ENCODE data around the gene SUPT16H. TPM values are rescaled to one million over a fixed set of nuclear protein-coding genes. Genes with fewer than 3 reads are reported as not detected.

Gene SUPT16H
- total RNA-seq, 2 donors from 2014 or later = 50.3 to 83.2 TPM

- H3K36me3 ChIP-seq = peaks cover 7 to 9% of the 10 kb centered on the region in 2 donors
Observed at GRCh38 chr14:21350539-21350938, 33.3 kb downstream of the SUPT16H start.

DNA sequence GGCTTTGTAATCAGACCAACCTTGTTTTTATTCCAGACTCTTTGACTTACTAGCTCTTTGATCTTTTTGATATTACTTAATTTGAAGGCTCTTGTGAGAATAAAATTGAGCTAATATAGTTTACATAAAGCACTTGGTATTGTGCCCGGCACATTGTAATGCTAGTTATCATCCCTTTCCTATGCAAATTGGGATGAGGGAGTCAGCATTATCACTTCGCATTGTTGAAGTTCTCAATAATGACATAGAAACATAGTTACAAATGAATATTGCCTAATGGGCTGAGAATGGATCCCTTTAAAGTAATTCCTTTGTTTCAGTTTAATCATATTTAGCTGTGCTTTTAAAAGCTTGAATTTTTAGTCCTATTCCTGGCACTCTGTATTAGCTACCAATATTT is 36.6 kb downstream of the SUPT16H start:
- TF ChIP-seq POLR2AphosphoS5 (IDR thresholded peaks at IDR 0.05) (no peak), CTCF (IDR thresholded peaks at IDR 0.05) (no peak), POLR2A (IDR thresholded peaks at IDR 0.05) (no peak)
- H3K36me3 ChIP-seq = peaks cover 0 to under 1% of the 10 kb centered on the region in 2 donors
- no peaks in the 10 kb centered on the region for H3K9me3 ChIP-seq
- H3K4me1 ChIP-seq (replicated peaks) = no peaks in the 10 kb centered on the region
- intact Hi-C loops (cut with DNase I) = no loop called here
- 57% methylated on average over 2 of the region's 2 CpGs for WGBS
- H3K4me3 ChIP-seq = no peak overlapping the region
- no peak for DNase-seq (ENCODE audit: low spot score)
- H3K27ac ChIP-seq = no peak overlapping the region
- no peaks in the 10 kb centered on the region for H3K27me3 ChIP-seq (replicated peaks; ENCODE audit: insufficient read depth)

More at GRCh38 chr14:21350539-21350938, 33.3 kb downstream of the SUPT16H start:
- no peak overlapping the region for H3K4me3 ChIP-seq
- WGBS = 69% methylated on average over 2 of the region's 3 CpGs
- no peak for DNase-seq (ENCODE audit: low spot score)
- intact Hi-C loops (cut with DNase I) = no loop called here
- no peaks in the 10 kb centered on the region for H3K27me3 ChIP-seq (replicated peaks; ENCODE audit: insufficient read depth)
- TF ChIP-seq CTCF (IDR thresholded peaks at IDR 0.05) (no peak), POLR2AphosphoS5 (IDR thresholded peaks at IDR 0.05) (no peak), POLR2A (IDR thresholded peaks at IDR 0.05) (no peak)
- H3K27ac ChIP-seq = no peak overlapping the region
- no peaks in the 10 kb centered on the region for H3K9me3 ChIP-seq
- H3K4me1 ChIP-seq (replicated peaks) = no peaks in the 10 kb centered on the region

DNA sequence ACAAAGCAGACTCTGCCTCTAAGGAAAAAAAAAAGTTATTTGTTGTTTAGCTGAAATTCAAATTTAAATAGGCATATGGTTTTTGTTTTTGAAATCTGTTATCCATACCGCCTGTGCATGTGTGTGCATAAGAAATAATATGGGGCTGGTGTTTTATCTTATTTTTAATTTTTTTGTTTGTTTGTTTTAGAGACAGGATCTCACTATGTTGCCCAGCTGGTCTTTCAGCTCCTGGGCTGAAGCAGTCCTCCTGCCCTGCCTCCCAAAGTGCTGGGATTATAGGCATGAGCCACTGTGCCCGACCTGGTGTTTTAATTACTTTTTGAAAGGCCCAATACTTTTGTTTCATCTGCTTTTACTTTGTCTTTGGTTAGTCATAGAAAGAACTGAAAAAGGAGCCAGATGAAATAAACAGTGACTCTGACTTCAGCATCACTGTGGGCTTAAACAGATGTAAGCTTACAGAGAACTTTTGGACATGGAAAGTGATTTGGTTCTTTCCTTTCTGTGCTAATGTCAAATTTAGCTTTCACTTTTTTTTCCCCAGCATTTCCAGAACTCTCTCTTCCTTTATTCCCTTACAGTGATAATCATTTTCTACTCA is 37.2 kb downstream of the SUPT16H start:
- no peaks in the 10 kb centered on the region for H3K36me3 ChIP-seq
- 43% methylated on average over 2 of the region's 2 CpGs for WGBS

DNA sequence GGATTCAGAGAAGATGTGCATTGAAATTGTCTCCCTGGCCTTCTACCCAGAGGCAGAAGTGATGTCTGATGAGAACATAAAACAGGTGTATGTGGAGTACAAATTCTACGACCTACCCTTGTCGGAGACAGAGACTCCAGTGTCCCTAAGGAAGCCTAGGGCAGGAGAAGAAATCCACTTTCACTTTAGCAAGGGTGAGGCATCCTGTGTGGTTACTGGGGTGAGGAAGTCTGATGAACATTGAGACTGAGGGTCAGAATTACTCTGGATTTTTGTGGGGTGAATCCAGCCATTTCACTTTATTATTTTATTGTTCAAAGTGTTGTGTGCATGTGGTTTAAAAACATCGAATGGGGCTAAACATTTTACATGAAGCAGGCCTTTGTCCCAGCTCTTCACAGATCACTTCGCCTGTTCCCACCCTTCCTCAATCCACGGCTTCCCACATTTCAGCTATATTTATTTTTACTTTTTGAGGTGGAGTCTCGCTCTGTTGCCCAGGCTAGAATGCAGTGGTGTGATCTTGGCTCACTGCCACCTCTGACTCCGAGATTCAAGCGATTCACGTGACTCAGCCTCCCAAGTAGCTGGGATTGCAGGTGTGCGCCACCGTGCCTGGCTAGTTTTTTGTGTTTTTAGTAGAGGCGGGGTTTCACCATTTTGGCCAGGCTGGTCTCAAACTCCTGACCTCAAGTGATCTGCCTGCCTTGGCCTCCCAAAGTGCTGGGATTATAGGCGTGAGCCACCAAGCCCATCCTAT is 40.6 kb downstream of the SUPT16H start:
- Histone ChIP-seq H3K4me3 (no peak overlapping the region), H3K9me3 (no peaks in the 10 kb centered on the region), H3K4me1 (replicated peaks) (no peaks in the 10 kb centered on the region), H3K27ac (no peak overlapping the region), H3K27me3 (replicated peaks; ENCODE audit: insufficient read depth) (no peaks in the 10 kb centered on the region), H3K36me3 (no peaks in the 10 kb centered on the region)
- intact Hi-C loops (cut with DNase I) = no loop called here
- no peak for DNase-seq (ENCODE audit: low spot score)
- 88% methylated on average over 13 of the region's 13 CpGs for WGBS
- TF ChIP-seq CTCF (IDR thresholded peaks at IDR 0.05) = no peak

More for the DNA sequence above, 37.2 kb downstream of the SUPT16H start:
- no peak for TF ChIP-seq POLR2AphosphoS5 (IDR thresholded peaks at IDR 0.05)
- no peak for TF ChIP-seq POLR2A (IDR thresholded peaks at IDR 0.05)
- TF ChIP-seq CTCF (IDR thresholded peaks at IDR 0.05) = no peak
- Histone ChIP-seq H3K27ac (no peak overlapping the region), H3K4me1 (replicated peaks) (no peaks in the 10 kb centered on the region), H3K9me3 (no peaks in the 10 kb centered on the region), H3K4me3 (no peak overlapping the region), H3K27me3 (replicated peaks; ENCODE audit: insufficient read depth) (no peaks in the 10 kb centered on the region)
- no peak for DNase-seq (ENCODE audit: low spot score)
- intact Hi-C loops (cut with DNase I) = no loop called here

All from prostate gland (tissue), 2 donors.